Chondrocyte (in vitro differentiated cells): ENCODE measurements around the gene CD9. TPM values are rescaled to one million over a fixed set of nuclear protein-coding genes. Genes with fewer than 3 reads are reported as not detected.

ENCODE experiments used
- DNase-seq: peaks from one replicate; pipeline ENCODE4 v3.0.0; 2021; ENCODE audit warnings: mixed read lengths, low spot score
- H3K27ac Mint-ChIP-seq: one replicate; pipeline ENCODE4 v1.8.0; 2021; ENCODE audit warnings: mild to moderate bottlenecking, moderate library complexity, mixed read lengths; ENCODE audit not compliant: unreplicated experiment
- H3K27me3 Mint-ChIP-seq: 2 replicates; pipeline ENCODE4 v1.8.0; 2021; ENCODE audit warnings: low read depth, mixed read lengths
- H3K36me3 Mint-ChIP-seq: 2 replicates; pipeline ENCODE4 v1.8.0; 2021; ENCODE audit warnings: low read depth, mixed read lengths
- H3K4me1 Mint-ChIP-seq: 2 replicates; pipeline ENCODE4 v1.8.0; 2021; ENCODE audit warnings: low read depth, mild to moderate bottlenecking, mixed read lengths
- H3K4me3 Mint-ChIP-seq: one replicate; pipeline ENCODE4 v1.8.0; 2021; ENCODE audit warnings: mild to moderate bottlenecking, moderate library complexity, mixed read lengths; ENCODE audit not compliant: unreplicated experiment
- H3K9me3 Mint-ChIP-seq: 2 replicates; pipeline ENCODE4 v1.8.0; 2021; ENCODE audit warnings: low read depth, mixed read lengths
- CTCF ChIP-seq: fragments of 200-600 bp; sonication (generic); IDR thresholded peaks from 2 replicates; pipeline ENCODE4 v1.5.0; 2021; ENCODE audit warnings: antibody characterized with exemption, mild to moderate bottlenecking, moderate library complexity
- total RNA-seq: library from RNA; stranded (reverse); gene quantifications from 3 replicates; pipeline ENCODE4 v1.2.1, GENCODE V29; 2021

CD9 gene
- total RNA-seq, 1 donor from 2014 or later, result 60.7 TPM

- Mint-ChIP-seq H3K4me3 (no peak overlapping the region), H3K4me1 (peaks cover 33% of the 10 kb centered on the region), H3K36me3 (no peaks in the 10 kb centered on the region)
These were observed 1.6 kb upstream of the CD9 start for GRCh38 chr12:6198556-6198955.

GRCh38 chr12:6198985-6199530 is 1.1 kb upstream of the CD9 start:
- H3K27ac Mint-ChIP-seq, result peak overlapping the region; percentile 79
- no peaks in the 10 kb centered on the region for H3K36me3 Mint-ChIP-seq
- no peaks in the 10 kb centered on the region for H3K27me3 Mint-ChIP-seq
- H3K4me1 Mint-ChIP-seq, result peaks cover 33% of the 10 kb centered on the region
- no peak for DNase-seq
- H3K9me3 Mint-ChIP-seq, result no peaks in the 10 kb centered on the region
- no peak for TF ChIP-seq CTCF
- peak overlapping the region; percentile 75 for H3K4me3 Mint-ChIP-seq

More at GRCh38 chr12:6198556-6198955, 1.6 kb upstream of the CD9 start:
- H3K27ac Mint-ChIP-seq, result no peak overlapping the region
- no peak for TF ChIP-seq CTCF
- DNase-seq, result no peak
- H3K27me3 Mint-ChIP-seq, result peaks cover 1% of the 10 kb centered on the region
- no peaks in the 10 kb centered on the region for H3K9me3 Mint-ChIP-seq

- Mint-ChIP-seq H3K4me3 (peak overlapping the region; percentile 75), H3K4me1 (peaks cover 33% of the 10 kb centered on the region), H3K9me3 (no peaks in the 10 kb centered on the region), H3K27me3 (no peaks in the 10 kb centered on the region), H3K27ac (peak overlapping the region; percentile 79), H3K36me3 (no peaks in the 10 kb centered on the region)
- no peak for TF ChIP-seq CTCF
- no peak for DNase-seq
These were observed 507 bp upstream of the CD9 start for GRCh38 chr12:6199531-6200255.

GRCh38 chr12:6201213-6201608 is 1.0 kb downstream of the CD9 start:
- H3K36me3 Mint-ChIP-seq, result no peaks in the 10 kb centered on the region
- peaks cover 38% of the 10 kb centered on the region for H3K4me1 Mint-ChIP-seq
- no peak overlapping the region for H3K27ac Mint-ChIP-seq
- H3K4me3 Mint-ChIP-seq, result peak overlapping the region; percentile 76
- no peaks in the 10 kb centered on the region for H3K27me3 Mint-ChIP-seq
- DNase-seq, result no peak
- no peak for TF ChIP-seq CTCF
- no peaks in the 10 kb centered on the region for H3K9me3 Mint-ChIP-seq

- no peaks in the 10 kb centered on the region for H3K9me3 Mint-ChIP-seq
- no peaks in the 10 kb centered on the region for H3K36me3 Mint-ChIP-seq
- H3K27me3 Mint-ChIP-seq, result no peaks in the 10 kb centered on the region
- H3K4me3 Mint-ChIP-seq, result peak overlapping the region; percentile 76
- DNase-seq, result no peak
- no peak for TF ChIP-seq CTCF
- peaks cover 40% of the 10 kb centered on the region for H3K4me1 Mint-ChIP-seq
- H3K27ac Mint-ChIP-seq, result no peak overlapping the region
These were observed 1.6 kb downstream of the CD9 start for GRCh38 chr12:6201826-6202225.
